HG03571 (cell line): ENCODE results near the gene BDKRB2.

Experiments used
- ATAC-seq: cut with Tn5 transposase; IDR thresholded peaks from one replicate; pipeline ENCODE4 v1.9.1; 2021; ENCODE audit not compliant: unreplicated experiment

BDKRB2 gene

DNA sequence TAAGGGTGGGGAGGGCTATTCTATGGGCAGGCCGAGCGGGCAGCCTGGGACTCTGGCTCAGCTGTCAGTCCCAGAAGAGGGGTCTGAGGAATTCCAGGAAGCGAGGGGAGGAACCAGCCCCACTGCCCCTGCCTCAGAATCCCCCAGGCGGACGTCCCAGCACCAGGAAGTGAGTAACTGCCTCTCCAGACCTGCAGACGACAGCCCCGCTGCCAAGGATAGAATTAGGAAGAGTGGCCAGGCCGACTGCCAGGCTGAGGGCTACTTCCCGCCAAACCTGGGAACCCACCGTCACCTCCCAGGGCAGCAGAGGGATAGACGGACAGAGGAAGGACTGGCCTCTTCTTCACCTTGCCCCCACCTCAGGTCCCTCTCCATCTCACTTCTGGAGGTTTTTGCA, 6.7 kb upstream of the BDKRB2 start:
- no peak for ATAC-seq

DNA sequence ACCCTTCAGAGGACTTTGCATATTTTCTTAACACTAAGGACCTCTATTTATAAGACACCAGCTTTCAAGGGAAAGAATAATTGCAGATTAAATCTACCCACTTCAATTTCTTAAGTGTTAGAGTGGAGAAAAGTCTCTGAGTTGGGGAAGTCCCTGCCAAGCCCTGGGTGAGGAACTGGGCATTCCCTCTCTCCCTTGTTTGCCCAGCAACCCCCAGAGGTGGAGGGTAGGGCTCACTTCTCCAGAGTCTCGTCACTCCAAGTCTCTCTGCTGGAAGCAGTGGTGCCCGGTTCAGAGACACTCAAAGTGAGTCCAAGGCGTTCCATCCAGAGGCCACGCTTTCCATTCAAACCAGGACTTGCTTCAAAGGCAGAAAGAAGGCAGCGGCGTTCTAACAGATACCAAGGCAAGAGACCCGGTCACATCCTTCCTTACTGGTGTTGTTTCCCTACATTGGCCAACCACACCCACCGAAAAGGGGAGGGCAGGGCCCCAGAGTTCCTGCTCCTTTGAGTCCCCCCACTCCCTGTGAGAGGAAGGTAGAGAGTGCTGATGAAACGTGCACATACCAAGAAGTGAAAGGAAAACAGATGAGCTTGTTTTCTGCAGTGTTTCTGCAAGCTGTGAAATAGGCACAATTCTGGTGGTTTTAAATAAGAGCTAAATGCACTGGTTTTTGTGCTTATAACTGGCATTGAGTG, 6.1 kb upstream of the BDKRB2 start:
- ATAC-seq = no peak

GRCh38 chr14:96201157-96201556, 3.5 kb upstream of the BDKRB2 start:
- no peak for ATAC-seq

GRCh38 chr14:96201965-96202364, 2.7 kb upstream of the BDKRB2 start:
- ATAC-seq = no peak

- no peak for ATAC-seq
Measured at GRCh38 chr14:96202441-96203094, 2.1 kb upstream of the BDKRB2 start.

GRCh38 chr14:96203116-96203515, 1.5 kb upstream of the BDKRB2 start:
- no peak for ATAC-seq

DNA sequence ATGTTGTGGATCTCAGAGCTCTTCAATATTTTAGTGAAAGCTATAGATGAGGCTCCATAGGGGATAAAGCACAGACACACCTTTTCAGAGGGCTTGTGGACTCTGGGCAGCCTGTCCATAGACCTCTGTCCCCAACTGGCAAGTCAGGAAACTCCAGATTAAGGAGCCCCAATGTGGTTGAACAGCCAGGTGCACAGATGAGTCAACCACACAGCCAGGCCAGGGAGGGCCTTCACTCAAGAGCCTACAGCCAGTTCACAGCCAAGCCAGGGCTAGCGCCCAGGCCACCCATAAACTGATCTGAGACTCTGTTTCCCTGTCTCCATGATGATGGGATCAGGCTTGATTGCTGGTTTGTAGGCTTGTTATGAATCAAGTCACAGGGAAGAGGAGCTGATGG, 1.0 kb upstream of the BDKRB2 start:
- ATAC-seq = no peak

DNA sequence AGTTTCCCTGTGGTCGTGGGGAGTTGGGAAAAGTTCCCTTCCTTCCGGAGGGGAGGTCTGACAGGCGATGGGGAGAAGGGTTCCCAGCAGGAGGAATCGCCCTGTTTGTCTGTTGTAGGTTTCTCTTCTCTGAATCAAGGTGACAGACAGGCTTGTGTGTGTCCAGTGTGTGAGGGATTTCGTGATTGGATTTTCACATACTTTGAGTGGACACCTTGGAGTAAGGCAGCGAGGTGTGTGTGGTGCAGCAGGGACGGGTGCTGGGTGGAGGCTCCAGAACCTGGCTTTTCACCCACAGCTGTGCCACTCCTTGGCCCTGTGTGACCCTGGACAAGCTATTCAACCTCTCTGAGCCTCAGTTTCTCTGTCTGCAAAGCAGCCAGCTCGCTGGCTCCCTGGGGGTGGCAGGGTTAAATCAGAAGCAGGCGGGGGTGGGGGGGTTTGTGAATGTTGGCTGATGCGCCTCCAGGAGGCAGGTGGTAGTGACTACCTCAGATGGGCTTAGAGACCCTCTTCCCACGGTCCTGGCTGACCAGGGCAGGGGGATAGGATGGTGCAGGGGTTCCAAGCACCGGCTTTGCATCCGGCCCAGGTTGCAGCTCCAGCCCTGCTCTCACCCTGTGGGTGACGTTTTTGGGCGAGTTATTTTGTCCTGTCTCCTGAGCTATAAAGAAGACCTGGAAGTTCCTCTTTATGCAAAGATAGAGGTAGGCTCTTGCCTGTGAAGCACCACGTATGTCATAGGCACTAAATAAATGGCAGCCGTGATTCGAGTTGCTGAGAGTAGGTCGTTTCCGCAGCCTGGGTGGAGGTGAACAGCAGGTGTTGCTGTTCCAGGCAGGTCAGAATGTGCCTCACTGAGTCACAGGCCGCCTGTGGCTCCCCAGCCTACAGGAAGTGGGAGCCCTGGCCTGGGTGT, 679 bp downstream of the BDKRB2 start:
- no peak for ATAC-seq

- no peak for ATAC-seq
Measured at GRCh38 chr14:96205978-96206360, 1.3 kb downstream of the BDKRB2 start.

GRCh38 chr14:96206461-96206860, 1.8 kb downstream of the BDKRB2 start:
- no peak for ATAC-seq

GRCh38 chr14:96207686-96208085, 3.0 kb downstream of the BDKRB2 start:
- ATAC-seq = no peak

GRCh38 chr14:96208739-96209138, 4.1 kb downstream of the BDKRB2 start:
- no peak for ATAC-seq

GRCh38 chr14:96212140-96212539, 7.5 kb downstream of the BDKRB2 start:
- ATAC-seq = no peak

GRCh38 chr14:96212896-96213295, 8.3 kb downstream of the BDKRB2 start:
- ATAC-seq = no peak

DNA sequence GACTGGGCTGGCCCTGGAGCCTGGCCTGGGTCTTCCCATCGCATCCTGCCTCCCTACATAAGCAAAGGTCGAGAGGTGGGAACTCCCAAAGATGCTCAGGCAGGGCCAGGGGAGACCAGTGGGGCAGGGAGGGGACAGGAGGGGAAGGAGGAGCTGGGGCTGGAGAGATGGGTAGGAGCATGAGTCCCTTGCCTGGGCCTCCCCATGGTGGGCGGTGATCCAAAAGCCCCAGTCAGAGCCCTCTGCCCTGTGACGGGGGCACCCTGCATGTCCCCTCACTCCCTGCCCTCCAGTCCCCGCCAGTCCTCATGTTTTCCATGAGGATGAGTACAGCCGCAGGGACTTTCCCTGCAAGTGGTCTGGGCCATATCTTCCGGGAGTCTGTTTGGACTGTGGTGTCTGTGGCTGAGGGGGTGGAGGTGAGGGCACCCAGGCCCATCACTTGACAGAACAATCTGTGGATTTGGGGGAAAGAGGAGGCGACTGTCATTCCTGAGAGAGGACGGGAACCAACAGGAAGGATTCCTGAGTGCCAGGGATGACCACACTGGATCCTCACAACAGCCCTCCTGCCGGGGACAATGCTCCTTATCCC, 9.3 kb downstream of the BDKRB2 start:
- ATAC-seq = no peak

DNA sequence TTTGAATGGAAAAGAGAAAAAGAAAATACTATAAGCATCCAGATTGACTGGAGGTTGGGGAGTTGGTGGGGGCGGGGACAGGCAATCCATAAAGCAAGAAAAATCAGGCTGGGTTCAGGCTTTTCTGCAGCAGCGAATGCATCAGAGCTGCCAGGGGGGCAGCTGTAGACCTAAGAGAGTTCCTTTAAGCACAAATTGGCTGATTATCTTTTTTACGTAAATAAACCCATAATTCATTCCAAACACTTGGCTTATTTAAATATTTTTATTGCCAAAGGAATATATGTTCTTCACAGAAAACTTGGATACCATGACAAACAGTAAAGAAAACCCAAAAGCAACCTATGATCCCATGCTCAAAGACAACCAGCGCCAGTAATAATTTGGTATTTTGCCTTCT, 10.2 kb downstream of the BDKRB2 start:
- ATAC-seq = no peak

DNA sequence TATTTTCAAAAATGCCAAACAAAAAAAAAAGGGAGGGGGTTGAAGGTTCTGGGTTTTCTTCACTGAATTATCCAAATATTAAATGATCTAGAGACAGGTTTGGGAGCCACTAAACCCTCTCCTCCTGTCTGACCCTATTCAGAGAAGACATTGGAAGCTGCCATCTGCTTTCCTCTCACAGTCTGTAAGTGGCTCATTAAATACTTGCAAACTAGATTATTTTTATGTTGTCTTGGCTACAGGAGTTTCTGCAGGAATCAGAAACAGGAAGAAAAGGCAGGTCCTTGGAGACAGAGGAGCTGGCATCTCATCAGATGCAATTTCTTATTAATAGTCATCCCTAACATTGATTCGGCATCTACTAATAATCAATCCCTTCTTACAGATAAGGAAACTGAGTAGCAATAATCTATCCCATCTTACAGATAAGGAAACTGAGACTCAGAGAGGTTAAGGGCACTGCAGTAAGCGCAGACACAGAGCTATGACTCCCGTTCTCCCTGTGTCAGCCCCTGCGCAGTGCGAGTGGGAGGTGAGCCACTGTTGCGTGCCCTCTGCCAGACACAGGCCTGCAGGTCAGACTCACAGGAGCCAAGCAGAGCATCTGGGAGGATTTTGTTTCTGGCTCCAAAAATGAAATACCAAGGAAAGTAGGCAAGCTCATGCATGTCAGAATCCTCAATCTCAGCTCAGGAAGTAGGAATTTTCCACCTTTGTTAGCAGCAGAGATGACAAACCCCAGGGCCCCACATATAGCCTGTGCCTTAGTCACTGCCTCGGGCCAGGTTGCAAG, 11.0 kb downstream of the BDKRB2 start:
- ATAC-seq = no peak

GRCh38 chr14:96216627-96217026, 12.0 kb downstream of the BDKRB2 start:
- no peak for ATAC-seq

DNA sequence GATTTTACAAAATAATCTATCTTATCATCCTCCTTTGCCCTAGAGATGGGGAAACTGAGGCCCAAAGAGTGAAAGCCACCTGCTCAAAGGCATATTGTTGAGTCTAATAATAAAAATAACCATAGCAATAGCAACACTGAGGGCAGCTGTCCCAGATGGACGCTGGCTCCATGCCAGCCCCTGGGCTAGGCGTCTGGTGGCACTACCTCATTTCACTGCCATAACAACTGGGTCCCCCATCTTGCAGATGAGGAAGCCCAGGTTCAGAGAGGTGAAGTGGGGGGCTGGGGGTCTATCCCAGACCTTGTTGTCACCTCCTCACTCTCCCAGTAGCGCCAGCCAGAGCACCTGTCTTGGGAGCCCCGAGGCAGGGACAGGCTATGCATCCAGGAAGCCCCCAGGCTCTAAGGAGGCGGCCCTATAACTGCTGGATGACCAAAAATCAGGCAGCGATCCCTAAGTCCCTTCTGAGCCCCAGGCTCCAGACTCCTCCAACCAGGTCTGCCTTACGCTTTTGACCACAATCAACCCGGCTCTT, 12.8 kb downstream of the BDKRB2 start:
- no peak for ATAC-seq

- ATAC-seq = no peak
Measured at GRCh38 chr14:96221109-96221650, 16.5 kb downstream of the BDKRB2 start.
